MCF 10A (cell line): Measurements from ENCODE around the gene KPNA3. TPM values are rescaled to one million over a fixed set of nuclear protein-coding genes. Genes with fewer than 3 reads are reported as not detected.

Experiments
- BruUV-seq: library from RNA; stranded (reverse); fragments of 400-500 nt; replicated peaks from 2 replicates; lab custom pipeline; 2021; lab: Mats Ljungman, UMichigan
- CTCF ChIA-PET: fragments of 300-600 bp; sonication (Branson Sonifier 250); formaldehyde crosslinking; extraction: SDS; loops from one replicate; lab custom pipeline; 2021; ENCODE audit warnings: antibody characterized with exemption, inconsistent platforms; lab: Yijun Ruan, JAX
- POLR2A ChIA-PET: fragments of 300-600, 350-650 bp; sonication (Branson Sonifier 250); formaldehyde crosslinking; extraction: SDS; loops from one replicate; lab custom pipeline; 2020; ENCODE audit warnings: antibody characterized with exemption, inconsistent platforms; lab: Yijun Ruan, JAX
- DNase-seq: peaks from one replicate; pipeline ENCODE4 v3.0.0-alpha.2; 2018; ENCODE audit not compliant: unreplicated experiment
- H3K27ac Mint-ChIP-seq: one replicate; pipeline ENCODE4 v1.8.0; 2022; ENCODE audit warnings: mild to moderate bottlenecking, low read depth, mixed read lengths; ENCODE audit not compliant: unreplicated experiment
- H3K27me3 Mint-ChIP-seq: one replicate; pipeline ENCODE4 v1.8.0; 2022; ENCODE audit warnings: mixed read lengths; ENCODE audit not compliant: insufficient read depth, unreplicated experiment
- H3K36me3 Mint-ChIP-seq: one replicate; pipeline ENCODE4 v1.8.0; 2022; ENCODE audit warnings: mild to moderate bottlenecking, moderate library complexity, mixed read lengths; ENCODE audit not compliant: insufficient read depth, unreplicated experiment
- H3K4me1 Mint-ChIP-seq: one replicate; pipeline ENCODE4 v1.8.0; 2022; ENCODE audit warnings: mixed read lengths; ENCODE audit not compliant: insufficient read depth, unreplicated experiment
- H3K4me3 Mint-ChIP-seq: one replicate; pipeline ENCODE4 v1.8.0; 2022; ENCODE audit warnings: mild to moderate bottlenecking, moderate library complexity, mixed read lengths; ENCODE audit not compliant: unreplicated experiment
- H3K9me3 Mint-ChIP-seq: one replicate; pipeline ENCODE4 v1.8.0; 2022; ENCODE audit warnings: mixed read lengths; ENCODE audit not compliant: unreplicated experiment
- CTCF ChIP-seq: fragments of 200-600 bp; IDR thresholded peaks from one replicate; pipeline ENCODE4 v1.8.0; 2022; ENCODE audit warnings: antibody characterized with exemption, mild to moderate bottlenecking; ENCODE audit not compliant: unreplicated experiment
- intact Hi-C: fragments of 100-400 bp; cut with micrococcal nuclease; formaldehyde crosslinking; loops from 2 replicates; pipeline ENCODE4 v1.14.1; 2022
- total RNA-seq: library from RNA; stranded (reverse); gene quantifications from 2 replicates; pipeline ENCODE4 v1.2.3, GENCODE V29; 2022

KPNA3 gene
- total RNA-seq, 1 experiment from 2014 or later, result 40.6 TPM

- no peaks in the 10 kb centered on the region for H3K27me3 Mint-ChIP-seq
- H3K36me3 Mint-ChIP-seq, result peaks cover 5% of the 10 kb centered on the region
- H3K4me1 Mint-ChIP-seq, result peaks cover 40% of the 10 kb centered on the region
- no peak for TF ChIP-seq CTCF
- no peak overlapping the region for H3K27ac Mint-ChIP-seq
- ChIA-PET CTCF (interaction anchor here (0.6 to 5.3 kb wide), 4 partner anchors 8 to 1681 kb away, joined by 3 to 17 read pairs (median 4); no protein-coding TSS in a partner anchor), POLR2A (interaction anchor here (1.1 to 1.8 kb wide), 3 partner anchors 9 to 15 kb away, joined by 3 to 5 read pairs (median 3); no protein-coding TSS in a partner anchor)
- H3K4me3 Mint-ChIP-seq, result no peak overlapping the region
- no peaks in the 10 kb centered on the region for H3K9me3 Mint-ChIP-seq
- no peak for DNase-seq
- intact Hi-C loops, result no loop called here
- no TSS peak for BruUV-seq
These were observed 10.7 kb downstream of the KPNA3 start for GRCh38 chr13:49781806-49782205.

GRCh38 chr13:49779721-49780120 lies 12.8 kb downstream of the KPNA3 start:
- Mint-ChIP-seq H3K36me3 (peaks cover 5% of the 10 kb centered on the region), H3K4me1 (peaks cover 26% of the 10 kb centered on the region), H3K27me3 (no peaks in the 10 kb centered on the region), H3K4me3 (no peak overlapping the region), H3K27ac (no peak overlapping the region), H3K9me3 (no peaks in the 10 kb centered on the region)
- DNase-seq, result no peak
- POLR2A ChIA-PET, result interaction anchor here (0.7 to 2.3 kb wide), 6 partner anchors 11 to 334 kb away, joined by 3 to 12 read pairs (median 4); partner anchors contain the start of genes EBPL and SPRYD7
- intact Hi-C loops, result no loop called here
- no peak for TF ChIP-seq CTCF
- BruUV-seq, result no TSS peak
- CTCF ChIA-PET, result interaction anchor here (0.6 to 5.3 kb wide), 2 partner anchors 11 to 27 kb away, joined by 3 to 17 read pairs; no protein-coding TSS in a partner anchor

- BruUV-seq, result no TSS peak
- CTCF ChIA-PET, result interaction anchor here (0.7 to 5.3 kb wide), 2 partner anchors 12 to 75 kb away, joined by 3 to 17 read pairs; no protein-coding TSS in a partner anchor
- POLR2A ChIA-PET, result interaction anchor here (1.6 to 2.3 kb wide), 2 partner anchors 12 to 13 kb away, joined by 3 to 12 read pairs; no protein-coding TSS in a partner anchor
- TF ChIP-seq CTCF, result no peak
- Mint-ChIP-seq H3K4me1 (peaks cover 20% of the 10 kb centered on the region), H3K4me3 (no peak overlapping the region), H3K27me3 (no peaks in the 10 kb centered on the region), H3K27ac (no peak overlapping the region), H3K36me3 (peaks cover 5% of the 10 kb centered on the region), H3K9me3 (no peaks in the 10 kb centered on the region)
- no peak for DNase-seq
- intact Hi-C loops, result no loop called here
These were observed 14.5 kb downstream of the KPNA3 start for GRCh38 chr13:49777746-49778614.

GRCh38 chr13:49776871-49777270 lies 15.6 kb downstream of the KPNA3 start:
- DNase-seq, result no peak
- BruUV-seq, result no TSS peak
- H3K4me1 Mint-ChIP-seq, result peaks cover 20% of the 10 kb centered on the region
- no peaks in the 10 kb centered on the region for H3K27me3 Mint-ChIP-seq
- H3K9me3 Mint-ChIP-seq, result no peaks in the 10 kb centered on the region
- no peak overlapping the region for H3K27ac Mint-ChIP-seq
- no peak for TF ChIP-seq CTCF
- no peak overlapping the region for H3K4me3 Mint-ChIP-seq
- POLR2A ChIA-PET, result interaction anchor here (1.6 kb wide), 1 partner anchor 14 kb away, joined by 3 read pairs; no protein-coding TSS in a partner anchor
- no peaks in the 10 kb centered on the region for H3K36me3 Mint-ChIP-seq
- CTCF ChIA-PET, result interaction anchor here (0.6 to 0.7 kb wide), 2 partner anchors 14 to 31 kb away, joined by 3 to 5 read pairs; no protein-coding TSS in a partner anchor
- intact Hi-C loops, result no loop called here
